Astrocyte of the cerebellum (primary cell): ENCODE data around the gene RNASE13.

ENCODE experiments used
- DNase-seq: peaks from one replicate; pipeline ENCODE4 v3.0.0-alpha.2; 2011; ENCODE audit warnings: low read depth
- H3K4me3 ChIP-seq: 2 replicates; pipeline ENCODE4 v1.5.1; 2011; ENCODE audit warnings: mild to moderate bottlenecking, low read depth, low read length, moderate library complexity
- in situ Hi-C: cut with HindIII; loops from 2 replicates; pipeline ENCODE4 v1.10.0; 2017; ENCODE audit warnings: low sequenced_read_pairs
- TF ChIP-seq, protein P1 (sequence below): IDR thresholded peaks from 2 replicates; pipeline ENCODE4 v1.5.1; 2012; ENCODE audit warnings: low read length, low read depth, moderate library complexity, mild to moderate bottlenecking; ENCODE audit errors: missing control alignments

Gene RNASE13

DNA sequence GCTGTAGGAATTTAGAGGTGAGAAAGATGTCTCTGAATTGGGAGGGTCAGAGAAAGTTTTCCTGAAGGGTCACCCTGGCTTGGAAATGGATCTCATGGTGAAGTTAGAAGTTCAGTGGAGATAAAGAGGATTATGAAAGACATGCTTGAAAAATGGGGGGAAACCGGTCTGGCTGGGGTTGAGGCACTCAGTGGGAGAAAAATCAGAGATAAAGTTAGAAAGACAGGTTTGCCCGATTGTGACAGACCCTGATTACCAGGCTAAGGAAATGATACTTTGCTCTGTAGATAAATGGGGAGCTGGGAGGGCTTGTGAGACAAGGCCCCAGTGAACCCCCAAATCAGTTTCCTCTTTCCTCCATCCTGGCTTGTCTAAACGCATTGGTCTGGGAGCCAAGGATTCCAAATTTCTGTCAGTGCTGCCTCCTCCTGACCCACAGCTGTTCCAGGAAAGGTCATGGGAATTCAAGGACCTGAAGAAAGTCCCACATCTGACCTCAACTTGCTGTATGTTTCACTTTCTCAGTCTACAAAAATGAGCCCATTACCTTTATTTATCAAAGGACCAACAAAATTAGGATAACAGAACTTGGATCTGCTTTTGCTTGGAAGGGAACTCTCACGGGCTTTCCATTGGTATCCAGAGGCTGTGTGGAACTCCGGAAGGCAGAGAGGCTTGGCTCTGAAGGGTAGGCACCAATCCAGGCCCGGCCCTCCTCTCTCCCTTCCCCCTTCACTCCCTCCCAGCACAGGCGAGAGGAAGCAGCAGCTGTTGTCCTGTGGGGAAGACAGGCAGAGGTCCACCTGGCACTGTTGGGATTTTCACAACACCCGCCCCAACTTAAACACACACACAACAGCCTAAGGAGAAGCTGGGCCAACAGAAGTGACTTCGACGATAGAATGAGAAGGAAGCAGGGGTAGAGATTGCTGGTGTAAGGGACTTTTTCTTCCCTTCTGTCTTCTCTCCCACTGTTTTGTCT, 4.1 kb upstream of the RNASE13 start:
- in situ Hi-C loops, result no loop called here
- no peak for DNase-seq
- H3K4me3 ChIP-seq, result no peak overlapping the region
- TF ChIP-seq, protein P1, sequence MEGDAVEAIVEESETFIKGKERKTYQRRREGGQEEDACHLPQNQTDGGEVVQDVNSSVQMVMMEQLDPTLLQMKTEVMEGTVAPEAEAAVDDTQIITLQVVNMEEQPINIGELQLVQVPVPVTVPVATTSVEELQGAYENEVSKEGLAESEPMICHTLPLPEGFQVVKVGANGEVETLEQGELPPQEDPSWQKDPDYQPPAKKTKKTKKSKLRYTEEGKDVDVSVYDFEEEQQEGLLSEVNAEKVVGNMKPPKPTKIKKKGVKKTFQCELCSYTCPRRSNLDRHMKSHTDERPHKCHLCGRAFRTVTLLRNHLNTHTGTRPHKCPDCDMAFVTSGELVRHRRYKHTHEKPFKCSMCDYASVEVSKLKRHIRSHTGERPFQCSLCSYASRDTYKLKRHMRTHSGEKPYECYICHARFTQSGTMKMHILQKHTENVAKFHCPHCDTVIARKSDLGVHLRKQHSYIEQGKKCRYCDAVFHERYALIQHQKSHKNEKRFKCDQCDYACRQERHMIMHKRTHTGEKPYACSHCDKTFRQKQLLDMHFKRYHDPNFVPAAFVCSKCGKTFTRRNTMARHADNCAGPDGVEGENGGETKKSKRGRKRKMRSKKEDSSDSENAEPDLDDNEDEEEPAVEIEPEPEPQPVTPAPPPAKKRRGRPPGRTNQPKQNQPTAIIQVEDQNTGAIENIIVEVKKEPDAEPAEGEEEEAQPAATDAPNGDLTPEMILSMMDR, result no peak

DNA sequence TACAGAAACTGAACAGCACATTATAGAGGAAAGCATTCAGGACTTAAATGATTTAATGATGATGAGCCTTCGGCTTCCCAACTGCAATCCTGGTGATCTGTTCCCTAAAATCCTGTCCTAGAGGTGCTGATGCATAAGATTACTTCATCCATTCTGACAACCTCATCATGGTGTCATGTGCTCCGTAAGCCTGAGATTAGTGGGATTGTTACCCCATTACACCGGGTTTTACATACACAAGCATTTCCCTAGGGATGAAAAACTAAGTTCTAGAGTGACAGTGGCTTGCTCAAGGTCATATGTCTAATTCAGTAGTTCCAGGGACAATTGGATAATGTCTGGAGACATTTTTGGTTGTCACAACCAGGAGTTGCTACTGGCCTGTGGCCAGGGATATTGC, 2.5 kb upstream of the RNASE13 start:
- no peak for DNase-seq
- H3K4me3 ChIP-seq, result no peak overlapping the region
- in situ Hi-C loops, result no loop called here
- TF ChIP-seq, protein P1, result no peak

DNA sequence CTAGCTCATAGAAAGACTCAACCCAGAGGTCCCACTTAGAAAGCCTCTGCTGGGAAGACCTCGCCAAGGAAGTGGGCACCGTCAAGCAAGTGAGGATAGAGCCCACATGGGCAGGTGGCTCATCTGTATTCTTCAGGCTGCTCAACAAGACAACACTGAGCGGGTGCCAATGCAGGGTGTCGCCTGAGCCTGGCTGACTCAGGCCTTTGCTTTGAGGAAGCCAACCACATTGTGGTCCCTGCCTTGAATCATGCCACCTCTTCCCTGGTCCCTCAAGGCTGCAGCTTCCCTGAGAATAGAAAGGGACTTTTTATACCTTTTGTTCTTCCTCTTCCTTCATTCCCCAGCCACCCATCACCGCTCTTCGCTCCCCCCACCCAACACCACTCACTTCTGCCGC, 2.1 kb upstream of the RNASE13 start:
- no peak for DNase-seq
- TF ChIP-seq, protein P1, result no peak
- in situ Hi-C loops, result no loop called here
- no peak overlapping the region for H3K4me3 ChIP-seq

DNA sequence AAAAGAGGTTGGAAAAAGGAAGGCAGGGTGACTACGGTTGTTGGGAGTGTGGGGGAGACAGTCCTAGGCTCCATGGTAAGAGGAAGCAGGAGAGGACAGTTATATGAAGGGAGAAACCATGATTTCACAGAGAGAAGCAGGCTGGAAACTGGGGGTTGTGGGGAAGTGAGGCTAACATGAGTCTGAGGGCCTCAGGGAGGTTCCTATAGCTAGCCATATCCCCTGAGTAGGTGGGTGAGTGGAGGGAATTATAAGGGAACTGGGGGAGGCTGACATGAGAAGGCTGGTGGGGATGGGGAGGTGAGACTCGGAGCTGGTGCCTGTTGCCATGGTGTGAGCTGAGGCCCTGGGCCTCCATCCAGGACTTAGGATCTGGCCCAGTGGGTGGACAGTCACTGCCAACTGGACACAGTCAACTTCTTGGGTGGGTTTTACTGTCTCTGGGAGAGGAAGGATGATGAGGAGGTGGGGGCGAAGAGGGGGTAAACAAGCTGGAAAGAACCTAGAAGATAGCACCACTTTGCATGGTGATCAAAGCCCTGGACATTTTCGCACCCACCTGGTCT, 1.4 kb downstream of the RNASE13 start:
- no peak for DNase-seq
- TF ChIP-seq, protein P1, result no peak
- no peak overlapping the region for H3K4me3 ChIP-seq
- in situ Hi-C loops, result no loop called here

DNA sequence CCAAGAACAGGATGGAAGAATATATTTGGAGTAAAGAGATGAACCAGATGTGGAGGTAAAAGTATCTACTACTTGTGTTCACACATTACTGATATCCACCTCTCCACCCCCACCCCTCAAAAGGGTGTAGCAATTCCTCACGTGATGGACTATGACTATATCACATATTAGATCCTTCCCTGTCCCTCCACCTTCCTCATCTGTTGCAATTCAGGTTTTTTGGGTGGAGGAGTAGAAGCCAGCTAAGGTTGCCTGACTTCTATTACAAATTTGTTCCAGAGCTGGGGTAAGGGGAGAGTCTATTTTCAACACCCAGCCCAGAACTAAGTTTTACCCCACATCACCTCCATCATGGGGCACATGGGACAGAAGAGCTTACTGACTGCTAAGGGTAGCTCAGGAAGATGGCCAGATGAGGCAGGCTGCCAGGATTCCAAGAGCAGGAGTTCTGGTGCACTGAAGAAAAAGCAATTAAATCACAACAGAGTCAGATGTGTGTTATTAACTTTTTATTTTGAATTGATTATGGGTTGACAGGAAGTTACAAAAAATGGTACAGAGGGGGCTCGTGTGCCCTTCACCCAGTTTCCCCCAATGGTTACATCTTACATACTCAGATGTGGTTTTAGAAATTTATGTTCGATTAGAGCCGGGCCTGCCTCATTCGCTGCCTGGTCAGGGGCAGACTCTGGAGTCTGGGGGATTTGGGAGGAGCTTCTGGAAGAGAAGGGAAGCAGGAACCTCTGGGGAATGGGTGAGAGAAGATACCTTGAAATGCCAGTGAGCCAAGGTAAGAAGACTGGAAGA, 2.1 kb downstream of the RNASE13 start:
- TF ChIP-seq, protein P1, result no peak
- DNase-seq, result no peak
- H3K4me3 ChIP-seq, result no peak overlapping the region
- in situ Hi-C loops, result no loop called here

DNA sequence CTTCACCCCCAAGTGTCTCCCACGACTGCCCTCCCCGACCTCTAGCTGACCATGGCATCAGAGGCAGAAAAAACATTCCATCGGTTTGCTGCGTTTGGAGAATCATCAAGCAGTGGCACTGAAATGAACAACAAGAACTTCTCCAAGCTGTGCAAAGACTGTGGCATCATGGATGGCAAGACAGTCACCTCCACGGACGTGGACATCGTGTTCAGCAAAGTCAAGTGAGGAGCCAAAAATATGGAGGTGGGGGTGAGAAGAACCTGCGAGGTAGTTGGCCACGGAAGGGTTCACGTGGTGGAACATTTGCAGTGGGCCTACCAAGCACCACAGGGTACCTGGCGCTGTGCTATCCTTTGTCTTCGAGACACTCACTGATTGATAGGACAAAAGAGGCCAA, 4.1 kb downstream of the RNASE13 start:
- DNase-seq, result no peak
- in situ Hi-C loops, result no loop called here
- TF ChIP-seq, protein P1, result no peak
- H3K4me3 ChIP-seq, result no peak overlapping the region
